HUES48 (cell line): ENCODE results near the gene ARID4A.
"Not testable (repeated sequence)": the region's sequence is repeated elsewhere in the genome, so short reads cannot be mapped to it uniquely, and the experiment has no call there.

Source experiments
- H3K27ac ChIP-seq: one replicate; pipeline ENCODE4 v1.7.0; 2013; ENCODE audit warnings: low read depth, low read length, inconsistent platforms
- H3K27me3 ChIP-seq: 2 replicates; pipeline ENCODE4 v1.6.1; 2013; ENCODE audit warnings: mild to moderate bottlenecking, low read length; ENCODE audit not compliant: control insufficient read depth, insufficient read depth
- H3K36me3 ChIP-seq: 2 replicates; pipeline ENCODE4 v1.6.1; 2013; ENCODE audit warnings: low read length; ENCODE audit not compliant: control insufficient read depth, insufficient read depth
- H3K4me1 ChIP-seq: 2 replicates; pipeline ENCODE4 v1.6.1; 2013; ENCODE audit warnings: mild to moderate bottlenecking, low read length; ENCODE audit not compliant: control insufficient read depth, insufficient read depth
- H3K4me3 ChIP-seq: 2 replicates; pipeline ENCODE4 v1.5.1; 2013; ENCODE audit warnings: mild to moderate bottlenecking, low read depth, low read length
- H3K9ac ChIP-seq: 2 replicates; pipeline ENCODE4 v1.6.1; 2013; ENCODE audit warnings: mild to moderate bottlenecking, low read depth, low read length, moderate library complexity
- H3K9me3 ChIP-seq: 2 replicates; pipeline ENCODE4 v1.6.1; 2013; ENCODE audit warnings: low read length; ENCODE audit not compliant: control insufficient read depth, insufficient read depth

The ARID4A gene

DNA sequence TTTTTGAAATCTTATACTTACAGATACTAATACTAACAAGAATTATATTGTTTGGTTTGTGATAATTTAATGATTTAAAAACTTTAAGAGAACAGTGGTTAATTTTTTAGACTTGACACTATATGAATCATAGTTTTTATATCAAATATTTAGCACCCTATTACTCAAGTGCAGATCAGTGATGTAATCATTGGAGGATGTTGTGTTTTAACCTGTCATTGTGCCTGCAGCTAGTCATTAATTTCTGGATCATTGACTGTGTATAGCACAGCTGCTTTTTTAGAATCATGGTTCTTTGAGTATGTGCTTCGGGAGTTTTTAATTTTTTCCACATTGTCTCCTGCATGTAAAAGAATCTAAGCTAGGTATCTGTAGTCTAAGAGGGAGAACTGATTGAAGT is 17.3 kb downstream of the ARID4A start:
- Histone ChIP-seq H3K27me3 (no peaks in the 10 kb centered on the region), H3K4me1 (no peaks in the 10 kb centered on the region), H3K9me3 (no peaks in the 10 kb centered on the region), H3K27ac (no peak overlapping the region), H3K9ac (no peak overlapping the region), H3K4me3 (no peak overlapping the region), H3K36me3 (peaks cover 31% of the 10 kb centered on the region)

DNA sequence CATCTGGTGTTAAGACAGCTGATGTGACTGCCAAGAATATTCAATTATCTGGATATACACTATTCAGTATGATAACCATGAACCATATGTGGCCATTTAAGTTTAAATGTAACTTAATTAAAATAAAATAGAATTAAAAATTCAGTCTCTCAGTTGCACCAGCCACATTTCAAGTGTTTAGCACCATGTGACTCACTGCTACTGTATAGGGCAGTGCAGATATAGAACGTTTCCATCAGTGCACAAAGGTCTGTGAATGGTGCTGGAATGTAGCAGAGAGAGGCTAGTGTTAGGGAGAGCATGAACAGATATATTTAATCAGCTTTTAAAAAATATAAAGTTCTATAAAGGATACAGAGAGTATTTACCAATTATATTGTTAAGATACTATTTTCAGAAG is 28.7 kb downstream of the ARID4A start:
- Histone ChIP-seq H3K9me3 (no peaks in the 10 kb centered on the region), H3K27ac (no peak overlapping the region), H3K27me3 (no peaks in the 10 kb centered on the region), H3K36me3 (peaks cover 71% of the 10 kb centered on the region), H3K4me1 (no peaks in the 10 kb centered on the region), H3K9ac (no peak overlapping the region), H3K4me3 (no peak overlapping the region)

DNA sequence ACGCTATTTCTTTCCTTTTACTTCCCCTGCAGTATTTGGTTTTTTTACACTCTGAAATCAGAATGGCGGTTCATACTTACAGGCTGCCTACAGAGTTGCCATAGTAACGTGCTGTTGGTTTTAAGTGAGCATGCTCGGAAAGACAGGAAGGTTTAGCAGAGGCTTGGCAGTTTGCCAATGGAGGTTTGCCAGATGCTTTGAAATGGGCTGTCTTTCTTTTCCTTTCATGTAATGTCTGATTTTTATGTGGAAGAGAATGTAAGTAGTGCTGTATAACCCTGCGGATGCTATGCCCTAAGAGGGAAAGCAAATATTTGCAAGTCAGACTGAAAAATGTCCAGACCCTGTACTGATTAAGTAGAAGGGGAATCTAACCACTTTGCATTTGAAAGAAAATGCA is 32.8 kb downstream of the ARID4A start:
- peak overlapping the region; percentile 21 for H3K27ac ChIP-seq
- H3K36me3 ChIP-seq = peaks cover 54% of the 10 kb centered on the region
- H3K9me3 ChIP-seq = no peaks in the 10 kb centered on the region
- no peak overlapping the region for H3K9ac ChIP-seq
- no peaks in the 10 kb centered on the region for H3K27me3 ChIP-seq
- no peak overlapping the region for H3K4me3 ChIP-seq
- no peaks in the 10 kb centered on the region for H3K4me1 ChIP-seq

DNA sequence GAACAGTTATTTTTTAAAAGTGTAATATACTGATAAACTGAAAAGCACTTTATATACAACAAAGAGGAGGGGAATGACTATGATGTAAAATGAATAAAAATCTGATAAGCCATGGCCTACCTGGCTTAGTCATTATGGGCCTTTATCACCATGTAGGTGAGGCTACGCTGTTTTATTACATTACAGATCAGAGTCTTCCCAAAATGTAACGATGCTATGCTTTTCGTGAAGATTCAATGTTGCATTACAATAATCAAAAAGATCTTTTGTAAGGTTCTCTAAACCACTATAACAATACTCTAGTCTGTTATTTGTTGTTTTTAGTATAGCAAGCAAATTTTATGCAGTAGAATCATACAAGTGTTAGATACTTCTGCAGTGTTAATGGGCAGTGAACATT is 34.2 kb downstream of the ARID4A start:
- Histone ChIP-seq H3K36me3 (peaks cover 45% of the 10 kb centered on the region), H3K4me3 (no peak overlapping the region), H3K9ac (no peak overlapping the region), H3K4me1 (no peaks in the 10 kb centered on the region), H3K27ac (no peak overlapping the region), H3K9me3 (no peaks in the 10 kb centered on the region), H3K27me3 (no peaks in the 10 kb centered on the region)

DNA sequence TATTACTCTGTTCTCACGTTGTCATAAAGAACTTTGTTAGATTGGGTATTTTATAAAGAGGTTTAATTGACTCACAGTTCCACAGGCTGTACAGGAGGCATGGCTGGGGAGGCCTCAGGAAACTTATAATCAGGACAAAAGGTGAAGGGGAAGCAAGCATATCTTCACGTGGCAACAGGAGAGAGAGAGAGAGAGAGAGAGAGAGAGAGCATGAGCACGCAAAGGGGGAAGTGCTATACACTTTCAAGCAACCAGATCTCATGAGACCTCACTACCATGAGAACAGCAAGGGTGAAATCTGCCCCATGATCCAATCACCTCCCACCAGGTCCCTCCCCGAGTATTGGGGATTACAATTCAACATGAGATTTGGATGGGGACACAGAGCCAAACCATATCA is 41.3 kb downstream of the ARID4A start:
- H3K27ac ChIP-seq, H3K9ac ChIP-seq, H3K4me1 ChIP-seq, H3K9me3 ChIP-seq, H3K4me3 ChIP-seq, H3K27me3 ChIP-seq: not testable (repeated sequence)
- H3K36me3 ChIP-seq = peaks cover 19% of the 10 kb centered on the region

DNA sequence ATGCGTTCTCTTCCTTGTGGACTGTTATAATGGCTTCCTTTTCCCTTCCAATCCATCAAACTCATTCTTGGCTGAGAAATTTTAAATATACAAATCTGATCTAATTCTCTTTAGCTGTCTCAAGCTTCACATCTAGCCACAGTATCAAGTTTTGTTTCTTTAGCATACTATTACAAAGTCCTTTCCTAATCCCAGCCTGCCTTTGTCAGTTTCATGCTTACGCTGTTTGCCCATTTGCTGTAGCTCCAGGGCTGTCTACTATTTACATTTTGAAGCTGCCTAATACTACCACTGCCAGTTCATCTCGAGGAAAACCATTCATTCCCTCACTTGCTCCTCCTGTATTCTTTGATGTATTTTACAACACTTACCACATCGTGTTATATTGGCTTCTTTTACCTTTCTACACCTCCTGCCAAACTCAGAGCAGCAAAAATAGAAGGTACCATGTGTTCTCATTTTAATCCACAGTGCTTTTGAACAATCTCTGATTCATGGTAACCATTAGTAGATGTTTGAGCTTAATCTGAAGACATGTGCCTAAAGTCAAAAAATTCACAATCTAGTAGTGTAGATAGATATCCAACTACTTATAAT is 42.9 kb downstream of the ARID4A start:
- H3K27ac ChIP-seq = no peak overlapping the region
- no peaks in the 10 kb centered on the region for H3K27me3 ChIP-seq
- H3K4me1 ChIP-seq = no peaks in the 10 kb centered on the region
- H3K9ac ChIP-seq = no peak overlapping the region
- H3K4me3 ChIP-seq = no peak overlapping the region
- peaks cover 19% of the 10 kb centered on the region for H3K36me3 ChIP-seq
- H3K9me3 ChIP-seq = no peaks in the 10 kb centered on the region

DNA sequence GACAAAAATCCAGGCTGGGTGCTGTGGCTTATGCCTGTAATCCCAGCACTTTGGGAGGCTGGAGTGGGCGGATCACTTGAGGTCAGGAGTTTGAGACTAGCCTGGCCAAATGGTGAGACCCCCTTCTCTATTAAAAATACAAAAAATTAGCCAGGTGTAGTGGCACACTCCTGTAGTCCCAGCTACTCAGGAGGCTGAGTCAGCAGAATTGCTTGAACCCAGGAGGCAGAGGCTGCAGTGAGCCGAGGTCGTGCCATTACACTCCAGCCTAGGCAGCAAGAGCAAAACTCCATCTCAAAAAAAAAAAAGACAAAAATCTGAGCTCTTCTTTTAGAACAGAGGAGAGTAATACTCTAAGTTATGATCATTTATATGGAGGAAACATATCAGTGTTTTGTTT is 45.2 kb downstream of the ARID4A start:
- not testable (repeated sequence) for H3K9ac ChIP-seq, H3K27me3 ChIP-seq, H3K4me3 ChIP-seq, H3K9me3 ChIP-seq, H3K4me1 ChIP-seq, H3K27ac ChIP-seq
- H3K36me3 ChIP-seq = peaks cover 34% of the 10 kb centered on the region

DNA sequence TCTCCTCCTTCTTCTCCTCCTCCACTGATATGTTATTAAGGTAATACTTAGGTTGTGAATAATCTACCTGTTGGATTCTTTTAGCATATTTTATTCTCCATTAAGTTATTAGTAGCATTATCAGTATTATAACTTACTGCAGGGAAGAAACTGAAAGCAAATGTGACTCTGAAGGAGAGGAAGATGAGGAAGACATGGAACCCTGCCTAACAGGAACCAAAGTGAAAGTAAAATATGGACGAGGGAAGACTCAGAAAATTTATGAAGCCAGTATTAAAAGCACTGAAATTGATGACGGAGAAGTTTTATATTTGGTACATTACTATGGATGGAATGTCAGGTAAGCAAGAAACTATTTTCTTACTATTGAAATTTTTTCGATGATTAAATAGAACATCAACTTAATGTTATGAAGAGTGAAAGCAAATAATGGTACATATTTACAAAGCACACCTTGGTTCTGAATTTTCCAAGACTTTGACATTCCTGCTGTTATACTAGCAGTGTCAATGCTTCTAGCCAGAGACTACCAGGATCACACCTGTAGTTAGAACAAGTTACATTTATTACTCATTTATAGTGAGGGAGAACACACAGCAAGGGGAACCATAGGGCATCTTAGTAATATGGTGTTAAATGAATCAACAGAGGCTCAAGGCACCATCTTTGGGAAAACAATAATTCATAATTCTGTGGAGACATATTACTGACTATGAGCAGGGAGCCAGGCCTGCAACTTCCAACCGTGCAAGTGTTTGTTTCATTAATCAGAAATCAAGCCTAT is 55.4 kb downstream of the ARID4A start:
- Histone ChIP-seq H3K9me3 (no peaks in the 10 kb centered on the region), H3K4me1 (no peaks in the 10 kb centered on the region; the same call in 1 of the 2 replicates), H3K27ac (no peak overlapping the region), H3K9ac (no peak overlapping the region), H3K27me3 (no peaks in the 10 kb centered on the region), H3K4me3 (no peak overlapping the region), H3K36me3 (peaks cover 62% of the 10 kb centered on the region)

DNA sequence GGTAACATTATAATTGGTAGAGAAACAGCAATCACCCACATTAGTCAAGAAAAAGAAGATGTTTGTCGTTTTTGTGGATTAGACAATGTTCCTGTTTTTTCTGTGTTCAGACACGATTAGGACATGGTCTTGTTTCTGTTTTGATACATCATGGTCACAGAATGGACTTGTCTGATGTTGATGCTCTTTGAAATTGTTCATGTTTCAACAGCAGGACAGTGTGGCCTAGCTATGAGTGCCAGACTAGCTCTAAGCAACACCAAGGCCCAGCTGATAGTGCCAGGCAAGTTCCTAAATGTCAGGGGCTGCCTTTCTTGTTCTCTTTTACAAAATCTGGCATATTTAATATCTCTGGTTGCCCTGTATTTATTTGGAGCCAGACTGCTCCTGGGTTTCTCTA is 56.5 kb downstream of the ARID4A start:
- Histone ChIP-seq H3K27me3 (no peaks in the 10 kb centered on the region), H3K27ac (no peak overlapping the region), H3K9ac (no peak overlapping the region), H3K9me3 (no peaks in the 10 kb centered on the region), H3K4me1 (no peaks in the 10 kb centered on the region; the same call in 1 of the 2 replicates), H3K36me3 (peaks cover 60% of the 10 kb centered on the region), H3K4me3 (no peak overlapping the region)

DNA sequence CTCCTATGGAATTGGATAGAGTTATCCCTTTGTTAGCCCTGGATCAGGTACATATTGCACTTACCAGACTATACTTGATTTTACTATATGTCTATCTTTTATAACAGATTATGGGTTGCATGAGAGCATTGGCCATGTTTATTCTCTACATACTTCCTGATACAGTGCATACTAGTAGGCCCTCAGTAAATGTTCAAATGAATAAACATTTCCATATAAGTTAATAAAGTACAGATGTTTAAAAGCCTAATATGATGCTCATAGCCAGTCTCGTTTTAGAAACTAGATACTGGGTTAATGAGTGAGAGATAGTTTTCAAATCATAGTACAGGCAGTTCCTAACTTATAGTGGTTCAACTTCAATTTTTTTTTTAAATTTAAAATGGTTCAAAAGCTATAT is 57.9 kb downstream of the ARID4A start:
- H3K9ac ChIP-seq = no peak overlapping the region
- no peaks in the 10 kb centered on the region; the same call in 1 of the 2 replicates for H3K4me1 ChIP-seq
- H3K36me3 ChIP-seq = peaks cover 64% of the 10 kb centered on the region
- no peaks in the 10 kb centered on the region for H3K9me3 ChIP-seq
- no peaks in the 10 kb centered on the region for H3K27me3 ChIP-seq
- no peak overlapping the region for H3K27ac ChIP-seq
- H3K4me3 ChIP-seq = no peak overlapping the region

DNA sequence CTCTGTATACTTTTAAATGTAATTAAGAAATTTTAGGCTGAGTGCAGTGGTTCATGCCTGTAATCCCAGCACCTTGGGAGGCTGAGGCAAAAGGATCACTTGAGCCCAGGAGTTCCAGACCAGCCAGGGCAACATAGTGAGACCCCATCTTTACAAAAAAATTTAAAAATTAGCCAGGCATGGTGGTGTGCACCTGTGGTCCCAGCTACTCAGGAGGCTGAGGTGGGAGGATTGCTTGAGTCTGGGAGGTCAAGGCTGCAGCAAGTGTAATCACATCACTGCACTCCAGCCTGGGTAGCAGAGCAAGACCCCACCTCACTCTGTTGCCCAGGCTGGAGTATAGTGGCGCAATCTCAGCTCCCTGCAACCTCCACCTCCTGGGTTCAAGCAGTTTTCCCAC is 63.9 kb downstream of the ARID4A start:
- H3K4me1 ChIP-seq, H3K27me3 ChIP-seq, H3K4me3 ChIP-seq, H3K9me3 ChIP-seq, H3K9ac ChIP-seq, H3K27ac ChIP-seq: not testable (repeated sequence)
- H3K36me3 ChIP-seq = peaks cover 70% of the 10 kb centered on the region
